Lung microvascular endothelial cell (primary cell): ENCODE measurements around the gene TPD52L2. TPM values are rescaled to one million over a fixed set of nuclear protein-coding genes. Genes with fewer than 3 reads are reported as not detected.
"Not testable (repeated sequence)": the region's sequence is repeated elsewhere in the genome, so short reads cannot be mapped to it uniquely, and the experiment has no call there.

Source experiments
- DNase-seq, 2 donors: peaks; one replicate each; pipeline versions ENCODE4 v3.0.0 to v3.0.0-alpha.2; 2010; ENCODE audit warnings: low read depth in 2 of 2
- total RNA-seq: library from RNA; depleted of rRNA; stranded (reverse); fragments of >200 nt; gene quantifications from 2 replicates; pipeline ENCODE4 v1.2.1, GENCODE V29; 2014

The TPD52L2 gene
- total RNA-seq, 1 donor from 2014 or later, result 113 TPM

DNA sequence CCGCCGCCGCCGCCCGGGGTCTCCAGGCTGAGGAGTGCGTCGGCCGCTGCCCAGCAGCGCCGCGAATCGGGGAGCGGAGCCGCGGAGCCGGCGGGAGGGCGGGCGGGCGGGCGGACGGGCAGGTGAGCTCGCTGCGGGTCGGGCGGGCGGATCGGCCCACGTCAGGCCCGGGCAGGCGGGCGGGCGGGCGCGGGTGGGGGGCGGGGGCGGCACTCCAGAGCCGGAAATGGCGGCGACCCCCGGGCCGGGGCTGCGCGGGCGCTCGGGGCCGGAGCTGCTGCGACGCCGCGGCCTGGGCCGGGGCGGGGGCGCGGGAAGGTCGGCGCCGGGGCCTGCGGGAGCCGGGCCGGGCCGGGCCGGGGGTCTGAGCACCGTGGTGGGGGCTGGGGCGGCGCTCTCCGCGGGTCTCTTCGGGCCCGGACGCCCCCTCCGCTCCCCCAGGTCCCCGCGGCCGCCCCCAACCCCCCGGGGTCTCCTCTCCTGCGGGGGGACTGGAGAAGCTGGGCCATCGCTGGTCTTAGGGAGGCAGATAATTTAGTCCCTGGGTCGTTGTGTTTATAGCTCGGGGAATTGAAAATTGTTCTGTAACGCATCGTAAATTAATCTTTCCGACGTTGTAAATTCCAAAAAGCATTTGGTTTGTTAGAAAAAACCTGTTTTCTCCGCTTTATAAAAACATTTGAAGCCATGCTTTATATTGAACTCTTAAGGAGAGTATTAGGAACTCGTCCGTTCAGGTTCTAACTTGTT, 30.3 kb downstream of the TPD52L2 start:
- no peak for DNase-seq

DNA sequence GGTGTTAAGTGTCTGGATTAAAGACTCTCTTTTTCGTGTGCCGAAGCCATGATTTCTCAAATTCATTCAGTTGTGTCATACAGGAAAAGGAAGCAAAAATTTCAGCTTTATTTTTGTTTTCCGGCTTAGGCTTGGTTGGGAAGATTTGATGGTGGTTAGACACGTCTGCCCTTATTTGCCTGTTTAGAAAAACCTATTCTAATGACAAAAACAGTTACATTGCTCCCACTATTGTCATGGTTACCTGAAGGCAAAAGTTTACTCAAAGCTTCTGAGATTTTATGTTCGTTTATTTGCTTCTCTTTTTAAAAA, 30.8 kb downstream of the TPD52L2 start:
- DNase-seq, result peak; percentile 44 to 54

DNA sequence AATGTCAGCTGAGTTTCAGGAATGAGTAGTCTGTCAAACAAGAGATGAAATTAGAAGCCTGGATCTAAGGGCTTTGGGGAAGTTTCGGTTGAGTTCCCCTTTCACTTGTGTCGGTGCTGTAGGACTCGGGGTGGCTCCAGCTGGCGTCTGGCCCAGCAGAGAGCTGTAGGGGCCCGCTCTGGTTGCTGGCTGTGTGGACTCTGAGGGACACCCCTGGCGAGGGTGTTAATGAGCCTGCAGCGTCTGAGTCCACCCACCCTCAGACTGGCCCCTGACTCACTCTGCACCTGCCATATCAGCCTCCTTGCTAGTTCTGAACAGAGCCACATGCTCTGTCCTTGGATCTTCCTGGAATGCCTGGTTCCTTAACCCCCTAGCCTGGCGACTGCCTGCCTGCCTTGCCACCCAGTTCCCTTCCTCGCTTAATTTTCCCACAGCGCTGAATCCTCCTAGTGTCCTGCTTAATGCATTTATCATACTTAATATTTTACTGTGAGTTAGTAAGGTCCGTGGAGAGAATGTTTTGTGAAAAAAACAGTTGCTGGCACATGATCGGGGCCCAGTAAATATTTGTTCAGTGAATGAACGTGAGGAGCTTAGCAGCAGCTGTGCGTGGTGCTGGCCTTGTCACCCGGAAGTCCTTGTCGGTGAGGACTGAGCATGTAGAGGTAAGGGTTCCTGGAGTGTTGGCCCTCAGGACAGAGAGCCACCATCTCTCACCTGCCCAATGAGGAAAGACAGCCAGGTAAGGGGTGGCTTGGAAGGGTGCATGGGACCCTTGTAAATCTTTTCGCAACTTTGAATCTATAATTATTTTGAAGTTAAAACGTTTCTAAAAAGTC, 31.4 kb downstream of the TPD52L2 start:
- DNase-seq, result peak; percentile 39

DNA sequence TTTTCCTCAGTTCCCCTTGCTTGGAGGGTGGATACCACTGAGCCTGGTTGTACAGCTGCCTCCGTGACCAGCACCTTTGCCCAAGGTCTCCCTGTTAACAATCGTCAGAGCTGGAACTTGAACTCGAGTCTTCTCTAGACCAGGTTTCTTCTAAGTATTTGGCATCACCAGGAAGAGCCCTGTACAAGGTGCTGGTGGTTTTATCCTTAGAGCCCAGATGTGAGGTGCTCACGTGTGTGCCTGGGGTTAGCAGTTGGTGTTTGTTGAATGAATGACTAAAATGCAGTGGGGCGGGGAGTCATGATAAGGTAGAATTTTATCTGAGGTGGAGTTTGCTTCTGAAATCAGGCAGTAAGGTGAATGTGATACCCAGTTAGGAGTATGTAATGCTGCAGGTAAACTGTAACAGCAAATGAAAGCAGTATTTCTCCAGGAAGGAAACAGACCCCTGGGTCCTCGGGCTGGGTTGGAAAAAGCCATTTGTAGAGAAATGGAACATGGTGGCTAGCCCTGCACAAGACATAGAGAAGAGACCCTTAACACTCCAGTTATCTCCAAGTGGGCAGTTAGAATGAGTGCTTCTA, 33.0 kb downstream of the TPD52L2 start:
- no peak for DNase-seq

DNA sequence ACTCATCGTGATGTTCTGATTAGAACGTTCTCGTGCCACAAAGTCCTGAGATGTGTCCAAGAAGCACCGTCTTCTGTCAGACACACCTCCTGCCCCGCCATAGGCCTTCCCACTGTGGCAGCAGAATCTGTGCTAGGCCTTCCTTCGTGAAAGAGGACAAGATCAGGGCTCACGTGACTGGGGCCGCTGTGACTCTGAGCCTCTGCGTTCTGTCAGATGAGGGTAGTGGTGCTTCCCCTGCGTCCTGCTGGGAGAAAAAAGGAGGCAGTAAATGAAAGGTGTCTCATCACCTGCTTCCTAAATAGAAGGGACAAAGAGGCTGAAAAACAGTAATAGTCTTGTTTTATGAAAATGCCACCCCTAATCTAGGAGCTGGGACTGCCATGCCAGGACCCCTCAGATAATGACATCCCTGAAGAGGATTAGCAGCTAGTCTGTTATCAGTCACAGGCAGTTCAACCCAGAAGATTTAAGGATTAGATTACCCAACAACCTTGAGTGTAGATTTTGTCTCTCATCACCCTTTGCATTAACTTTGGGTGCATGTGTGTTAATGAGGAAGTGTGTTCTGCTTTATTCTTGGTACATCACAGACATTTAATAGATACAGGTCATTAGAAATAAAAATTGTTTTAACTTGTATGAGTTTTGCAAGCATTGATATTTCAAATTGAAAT, 34.0 kb downstream of the TPD52L2 start:
- DNase-seq, result no peak

DNA sequence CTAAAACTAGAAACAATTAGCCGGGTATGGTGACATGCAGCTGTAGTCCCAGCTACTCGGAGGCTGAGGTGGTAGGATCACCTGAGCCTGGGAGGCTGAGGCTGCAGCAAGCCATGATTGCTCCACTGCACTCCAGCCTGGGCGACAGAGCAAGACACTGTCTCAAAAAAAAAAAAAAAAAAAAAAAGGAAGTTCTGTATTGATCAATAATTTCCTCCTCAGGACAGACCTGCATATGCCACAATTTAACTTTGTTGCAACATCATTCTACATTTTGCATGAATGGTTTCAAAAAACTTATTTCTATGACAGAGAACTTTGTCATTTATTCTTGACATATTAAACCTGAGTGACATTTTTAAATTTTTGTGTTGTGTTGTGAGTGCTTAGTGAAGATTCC, 35.3 kb downstream of the TPD52L2 start:
- no peak for DNase-seq

DNA sequence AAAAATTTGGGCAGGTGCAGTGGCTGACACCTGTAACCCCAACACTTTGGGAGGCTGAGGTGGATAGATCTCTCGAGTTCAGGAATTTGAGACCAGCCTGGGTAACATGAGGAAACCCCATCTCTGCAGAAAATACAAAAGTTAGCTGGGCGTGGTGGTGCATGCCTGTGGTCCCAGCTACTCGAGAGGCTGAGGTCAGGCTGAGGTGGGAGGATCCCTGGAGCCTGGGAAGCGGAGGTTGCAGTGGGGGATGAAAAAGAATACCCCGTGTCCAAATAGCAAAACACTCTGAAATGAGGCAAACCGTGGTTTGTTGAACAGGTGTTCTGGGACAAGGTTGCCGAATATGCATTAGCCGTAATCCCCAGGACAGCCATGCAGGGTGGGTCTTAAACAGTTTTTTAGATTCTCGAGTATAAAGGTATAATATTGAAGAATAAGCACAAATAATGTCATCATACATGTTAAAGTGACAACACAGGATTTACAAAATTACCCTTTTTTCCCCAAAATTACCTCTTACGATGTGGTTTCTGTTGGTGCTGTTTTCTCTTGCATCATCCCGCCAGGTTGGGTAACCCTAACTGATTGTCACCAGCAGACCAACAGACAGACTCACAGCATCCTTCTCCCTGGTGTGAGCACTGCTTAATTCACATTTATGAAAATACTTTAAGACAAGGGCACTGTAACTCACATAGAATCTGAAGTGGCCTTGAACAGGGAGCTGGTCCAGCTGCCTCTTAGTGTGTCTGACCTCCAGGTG, 38.9 kb downstream of the TPD52L2 start:
- DNase-seq, result no peak

DNA sequence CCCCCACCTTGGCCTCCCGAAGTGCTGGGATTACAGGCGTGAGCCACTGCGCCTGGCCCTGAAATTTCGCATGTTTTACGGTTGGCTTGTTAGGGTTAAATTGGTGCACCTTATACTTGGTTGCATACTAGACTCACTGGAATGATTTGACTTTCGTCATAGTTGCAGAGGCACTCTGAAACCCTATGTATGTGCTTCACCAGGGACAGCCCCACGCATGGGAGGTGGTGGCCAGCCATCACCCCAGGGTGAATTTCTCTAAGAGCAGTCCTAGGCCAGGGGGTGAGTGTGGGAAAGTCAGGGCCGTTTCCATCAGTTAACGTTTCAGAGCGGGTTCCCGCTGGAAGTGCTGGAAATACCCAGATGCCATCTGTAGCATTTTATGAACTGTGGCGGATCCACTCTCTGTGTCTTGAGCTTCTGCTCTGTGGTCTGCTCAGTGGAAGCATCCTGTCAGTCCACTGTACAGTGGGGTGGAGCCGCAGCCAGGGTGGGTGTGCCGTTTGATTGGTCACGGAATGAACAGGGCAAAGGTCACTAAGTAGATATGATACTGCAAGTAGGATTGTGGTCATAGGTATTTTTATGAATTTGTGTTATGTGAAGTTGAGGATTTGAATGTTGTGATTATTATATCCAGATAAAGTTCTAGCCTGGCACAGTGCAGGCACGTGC, 43.1 kb downstream of the TPD52L2 start:
- peak in 1 of 2 donors; percentile 22 for DNase-seq

DNA sequence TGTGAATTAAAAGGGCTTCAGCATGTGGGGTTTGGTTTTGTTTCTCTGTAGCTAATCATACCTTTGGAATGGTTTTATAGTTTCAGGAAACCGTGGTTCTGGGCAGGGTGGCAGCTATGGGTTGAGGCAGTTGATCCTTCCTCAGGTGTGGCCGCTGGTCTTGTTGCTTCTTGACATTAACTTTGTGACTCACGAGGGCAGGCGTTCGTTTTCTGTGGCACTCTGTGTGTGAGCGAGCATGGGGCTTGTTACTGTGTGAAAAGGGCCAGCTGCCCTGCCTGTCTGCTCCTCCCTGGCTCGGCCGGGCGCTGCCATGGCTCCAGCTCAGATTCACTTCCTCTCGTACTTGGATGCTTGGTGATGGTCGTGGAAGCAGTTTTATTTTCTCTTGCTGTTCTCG, 46.1 kb downstream of the TPD52L2 start:
- DNase-seq, result peak in 1 of 2 donors; percentile 35

DNA sequence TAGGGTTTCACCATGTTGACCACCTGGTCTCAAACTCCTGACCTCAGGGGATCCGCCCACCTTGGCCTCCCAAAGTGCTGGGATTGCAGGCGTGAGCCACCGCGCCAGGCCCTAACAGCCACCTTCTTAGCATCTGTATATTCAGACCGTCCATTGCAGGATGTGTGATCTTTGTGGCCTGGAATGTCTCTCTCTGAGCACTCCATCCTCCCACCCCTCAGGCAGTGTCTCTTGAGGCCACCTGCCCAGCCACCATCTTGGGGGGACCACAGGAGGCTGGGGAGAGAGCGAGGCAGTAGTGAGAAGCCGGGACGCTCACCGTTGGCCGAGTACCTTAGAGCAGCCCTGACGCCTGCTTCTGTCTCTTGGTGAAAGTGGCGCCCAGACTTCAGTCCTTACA, 48.7 kb downstream of the TPD52L2 start:
- no peak for DNase-seq

DNA sequence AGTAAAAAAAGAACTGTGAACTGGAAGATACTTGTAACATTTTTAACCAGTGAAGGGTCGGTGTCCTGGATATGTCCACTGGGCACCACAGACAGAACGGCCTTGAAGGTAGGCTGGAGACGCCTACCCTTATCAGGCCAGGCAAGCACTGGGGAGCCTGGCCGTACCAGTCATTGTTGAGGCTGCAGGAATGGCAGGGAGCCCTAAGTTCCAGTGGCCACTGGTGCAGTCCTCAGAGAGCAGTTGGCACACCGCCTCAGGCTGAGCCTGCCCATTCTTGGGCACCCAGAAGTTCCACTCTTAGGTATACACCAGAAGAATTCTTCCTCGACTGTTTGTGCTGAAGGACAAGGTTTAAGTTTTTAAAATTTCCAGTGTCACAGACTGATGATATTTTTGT, 50.4 kb downstream of the TPD52L2 start:
- DNase-seq, result no peak

DNA sequence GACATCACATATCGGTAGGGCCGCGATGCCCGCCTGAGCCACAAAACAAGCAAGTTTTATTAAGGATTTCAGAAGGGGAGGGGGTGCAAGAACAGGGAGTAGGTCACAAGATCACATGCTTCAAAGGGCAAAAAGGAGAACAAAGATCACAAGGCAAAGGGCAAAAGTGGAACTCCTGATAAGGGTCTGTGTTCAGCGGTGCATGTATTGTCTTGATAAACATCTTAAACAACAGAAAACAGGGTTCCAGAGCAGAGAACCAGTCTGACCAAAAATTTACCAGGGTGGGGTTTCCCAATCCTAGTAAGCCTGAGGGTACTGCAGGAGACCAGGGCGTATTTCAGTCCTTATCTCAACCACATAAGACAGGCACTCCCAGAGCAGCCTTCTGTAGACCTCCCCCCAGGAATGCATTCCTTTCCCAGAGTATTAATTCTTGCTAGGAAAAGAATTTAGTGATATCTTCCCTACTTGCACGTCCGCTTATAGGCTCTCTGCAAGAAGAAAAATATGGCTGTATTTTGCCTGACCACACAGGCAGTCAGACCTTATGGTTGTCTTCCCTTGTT, 51.4 kb downstream of the TPD52L2 start:
- not testable (repeated sequence) for DNase-seq

DNA sequence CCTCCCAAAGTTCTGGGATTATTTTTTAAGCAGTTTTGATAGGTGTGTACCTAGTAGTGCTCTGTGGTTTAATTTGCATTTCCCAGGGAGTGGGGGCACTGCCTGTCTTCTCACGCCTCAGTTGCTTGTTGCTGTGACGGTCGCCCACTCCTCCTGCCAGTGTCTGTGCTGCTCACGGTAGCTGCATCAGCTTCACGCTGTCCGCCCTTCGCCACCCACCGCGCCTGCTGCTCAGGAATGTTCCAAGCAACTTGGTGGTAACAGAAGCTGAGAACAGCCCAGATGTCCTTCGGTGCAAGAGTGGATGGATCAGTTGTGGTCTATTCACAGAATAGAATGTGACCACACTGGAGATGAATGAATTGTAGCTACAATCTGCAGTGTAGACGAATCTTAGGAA, 52.7 kb downstream of the TPD52L2 start:
- DNase-seq, result no peak

DNA sequence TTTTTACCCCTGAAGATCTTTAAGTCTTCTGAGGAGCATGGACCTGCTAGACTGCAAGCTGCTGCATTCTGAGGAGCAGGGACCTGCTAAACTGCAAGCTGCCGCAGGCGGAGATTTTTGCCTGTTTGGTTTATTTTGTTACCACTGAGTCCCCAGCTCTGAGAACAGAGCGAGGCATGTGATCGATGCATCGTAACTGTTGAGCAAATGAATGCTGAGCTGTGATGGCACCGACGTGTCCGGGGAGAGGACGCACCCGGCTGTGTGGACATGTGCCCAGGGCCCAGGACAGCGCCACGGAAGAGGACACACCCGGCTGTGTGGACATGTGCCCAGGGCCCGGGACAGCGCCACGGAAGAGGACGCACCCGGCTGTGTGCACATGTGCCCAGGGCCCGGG, 54.1 kb downstream of the TPD52L2 start:
- no peak for DNase-seq

DNA sequence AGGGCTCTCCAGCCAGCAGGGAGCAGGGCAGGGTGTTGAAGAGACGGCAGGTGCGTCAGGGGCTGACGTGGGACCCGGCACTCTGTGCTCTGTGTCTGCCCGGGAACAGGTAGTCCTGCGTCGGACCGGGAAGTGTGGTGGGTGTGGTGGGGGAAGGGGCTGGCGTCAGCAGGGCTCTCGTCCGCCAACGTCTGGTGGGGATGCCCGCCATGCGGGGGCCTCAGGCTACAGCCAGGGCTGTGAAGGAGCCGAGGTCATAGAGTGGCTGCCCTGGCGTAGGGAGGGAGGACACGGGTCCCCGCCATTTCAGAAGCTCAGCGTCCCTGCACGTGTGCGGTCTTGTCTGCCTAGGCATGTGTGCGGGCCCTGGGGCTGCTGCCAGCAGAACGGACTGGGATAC, 55.2 kb downstream of the TPD52L2 start:
- DNase-seq, result no peak

DNA sequence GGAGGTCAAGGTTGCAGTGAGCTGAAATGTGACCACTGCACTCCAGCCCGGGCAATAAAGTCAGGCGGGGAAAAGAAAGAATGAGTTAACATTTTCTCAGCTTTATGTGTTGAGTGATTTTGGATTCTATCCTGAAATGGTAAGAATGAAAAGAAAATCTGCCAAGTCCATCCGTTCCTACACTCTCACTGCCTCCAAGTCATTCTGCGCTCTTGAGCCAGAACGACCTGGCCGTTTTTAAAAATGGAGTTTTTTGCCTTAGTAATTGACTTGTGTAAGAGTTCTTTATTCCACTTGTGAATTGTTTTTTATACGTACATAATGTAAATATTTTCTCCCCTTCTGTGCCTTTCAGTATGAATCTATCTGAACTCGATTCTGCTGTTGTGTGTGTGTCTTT, 58.6 kb downstream of the TPD52L2 start:
- DNase-seq, result no peak

DNA sequence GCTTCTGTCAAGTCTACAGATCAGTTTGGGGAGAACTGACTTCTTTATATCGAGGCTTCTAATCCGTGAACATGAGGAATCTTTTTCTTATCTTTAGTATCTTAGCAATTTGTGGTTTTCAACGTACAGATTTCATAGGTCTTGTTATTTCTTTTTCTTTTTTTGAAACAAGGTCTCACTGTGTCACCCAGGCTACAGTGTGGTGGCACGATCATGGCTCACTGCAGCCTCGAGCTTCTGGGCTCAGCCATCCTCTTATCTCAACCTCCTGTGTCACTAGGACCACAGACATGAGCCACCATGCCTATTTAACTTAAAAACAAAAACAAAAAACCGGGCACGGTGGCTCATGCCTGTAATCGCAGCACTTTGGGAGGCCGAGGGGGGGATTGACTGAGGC, 59.2 kb downstream of the TPD52L2 start:
- DNase-seq, result no peak

DNA sequence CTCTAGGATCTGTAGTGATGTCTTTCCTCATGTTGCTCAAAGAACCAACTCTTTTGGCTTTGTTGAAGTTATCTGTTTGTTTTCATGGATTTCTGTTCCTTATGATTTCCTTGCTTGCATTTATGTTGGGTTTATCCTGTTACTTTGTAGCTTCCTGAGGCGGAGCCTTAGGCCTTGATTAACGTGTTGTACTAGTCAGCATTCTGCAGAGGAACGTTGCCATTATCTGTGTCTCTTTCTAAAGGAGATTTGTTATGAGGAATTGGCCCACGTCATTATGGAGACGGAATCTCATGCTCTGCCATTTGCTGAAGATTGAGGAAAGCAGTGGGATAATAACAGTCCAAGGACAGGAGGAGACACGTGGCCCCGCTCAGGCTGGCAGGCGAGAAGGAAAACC, 61.2 kb downstream of the TPD52L2 start:
- DNase-seq, result no peak

DNA sequence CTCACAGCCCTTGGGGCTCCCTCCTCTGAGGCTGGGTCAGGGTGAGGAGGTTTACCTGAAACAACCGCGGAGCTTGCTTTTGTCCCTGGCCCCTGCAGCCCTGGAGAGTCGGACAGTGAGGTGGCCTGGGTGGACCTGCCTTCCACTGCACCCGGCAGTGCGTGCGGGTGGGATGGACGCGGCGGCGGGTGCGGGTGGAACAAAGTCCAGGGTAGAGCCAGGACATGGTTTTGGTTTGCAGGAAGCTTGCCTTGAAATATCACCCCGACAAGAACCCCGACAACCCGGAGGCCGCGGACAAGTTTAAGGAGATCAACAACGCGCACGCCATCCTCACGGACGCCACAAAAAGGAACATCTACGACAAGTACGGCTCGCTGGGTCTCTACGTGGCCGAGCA, 64.0 kb downstream of the TPD52L2 start:
- no peak for DNase-seq

DNA sequence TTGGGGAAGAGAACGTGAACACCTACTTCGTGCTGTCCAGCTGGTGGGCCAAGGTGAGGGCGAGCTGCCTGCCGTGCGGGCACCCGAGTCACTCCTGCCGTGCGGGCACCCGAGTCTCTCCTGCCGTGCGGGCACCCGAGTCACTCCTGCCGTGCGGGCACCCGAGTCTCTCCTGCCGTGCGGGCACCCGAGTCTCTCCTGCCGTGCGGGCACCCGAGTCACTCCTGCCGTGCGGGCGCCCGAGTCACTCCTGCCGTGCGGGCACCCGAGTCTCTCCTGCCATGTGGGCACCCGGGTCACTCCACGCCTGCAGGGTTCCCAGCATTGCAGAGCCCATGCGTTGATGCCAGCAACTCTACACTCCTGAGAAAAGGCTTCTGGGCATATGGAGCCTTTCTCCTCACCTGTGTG, 64.4 kb downstream of the TPD52L2 start:
- not testable (repeated sequence) for DNase-seq
